ENCODE results near the gene RETREG1. TPM values are rescaled to one million over a fixed set of nuclear protein-coding genes. Genes with fewer than 3 reads are reported as not detected.

Gene RETREG1
- polyA plus RNA-seq, 1 of the 3 experiments (the other 2 are of a cell fraction): 0.43 TPM

- no peak for DNase-seq
- Histone ChIP-seq H3K36me3 (replicated peaks in 1 of 2; ENCODE audit: control insufficient read depth in 1 of 2, insufficient read depth in 2 of 2, low read length in 1 of 2) (peaks cover 7 to 29% of the 10 kb centered on the region in 2 experiments), H3K4me2 (no peak overlapping the region), H3K79me2 (ENCODE audit: insufficient read depth) (no peaks in the 10 kb centered on the region), H2AFZ (ENCODE audit: low read depth) (no peak overlapping the region), H3K27me3 (ENCODE audit: insufficient read depth) (no peaks in the 10 kb centered on the region), H3K9me3 (no peaks in the 10 kb centered on the region), H3K9ac (no peak overlapping the region), H4K20me1 (ENCODE audit: insufficient read depth) (peaks cover 14% of the 10 kb centered on the region; the same call in 1 of the 2 replicates), H3F3A (replicated peaks; ENCODE audit: insufficient read depth) (peaks cover 9% of the 10 kb centered on the region), H3K4me3 (ENCODE audit: low read depth in 2 of 2, low read length in 1 of 2) (no peak overlapping the region), H3K4me1 (ENCODE audit: control insufficient read depth in 1 of 2, insufficient read depth in 2 of 2, low read depth in 1 of 2, low read length in 1 of 2) (peaks cover 0 to 12% of the 10 kb centered on the region in 2 experiments; a peak in 2 of 4 replicates), H3K27ac (ENCODE audit: low read depth in 2 of 2, low read length in 1 of 2) (no peak overlapping the region), H3K9me2 (no peaks in the 10 kb centered on the region)
- ChIA-PET CTCF (interaction anchor here (1.0 to 1.4 kb wide), 4 partner anchors 8 to 174 kb away, joined by 3 to 5 read pairs (median 4); no protein-coding TSS in a partner anchor), POLR2A (interaction anchor here (0.6 kb wide), 1 partner anchor 310 kb away, joined by 5 read pairs; no protein-coding TSS in a partner anchor)
- 100% methylated on average over 2 of the region's 2 CpGs for WGBS (ENCODE audit: low lambda C conversion rate)
- TF ChIP-seq POLR2AphosphoS5 (IDR thresholded peaks at IDR 0.05; ENCODE audit: low read depth, low read length) (no peak), RCOR1 (IDR thresholded peaks at IDR 0.05; ENCODE audit: low read length) (no peak), FOSL2 (IDR thresholded peaks at IDR 0.05; ENCODE audit: borderline replicate concordance, low read depth) (no peak), PBX3 (IDR thresholded peaks at IDR 0.05) (no peak), TAF1 (IDR thresholded peaks at IDR 0.05; ENCODE audit: borderline replicate concordance, low read depth, low read length) (no peak)
Measured at GRCh38 chr5:16661713-16662112, 44.9 kb upstream of the RETREG1 start.

- Histone ChIP-seq H3K4me2 (no peak overlapping the region), H3K9me2 (no peaks in the 10 kb centered on the region), H3K4me3 (ENCODE audit: low read depth in 2 of 2, low read length in 1 of 2) (no peak overlapping the region), H3K79me2 (ENCODE audit: insufficient read depth) (no peaks in the 10 kb centered on the region), H3F3A (replicated peaks; ENCODE audit: insufficient read depth) (peaks cover 9% of the 10 kb centered on the region), H3K4me1 (ENCODE audit: control insufficient read depth in 1 of 2, insufficient read depth in 2 of 2, low read depth in 1 of 2, low read length in 1 of 2) (peaks cover 0 to 5% of the 10 kb centered on the region in 2 experiments; a peak in 2 of 4 replicates), H3K27ac (ENCODE audit: low read depth in 2 of 2, low read length in 1 of 2) (no peak overlapping the region), H4K20me1 (ENCODE audit: insufficient read depth) (peaks cover 11% of the 10 kb centered on the region; the same call in 1 of the 2 replicates), H2AFZ (ENCODE audit: low read depth) (no peak overlapping the region), H3K36me3 (replicated peaks in 1 of 2; ENCODE audit: control insufficient read depth in 1 of 2, insufficient read depth in 2 of 2, low read length in 1 of 2) (peaks cover under 1 to 26% of the 10 kb centered on the region in 2 experiments), H3K27me3 (ENCODE audit: insufficient read depth) (no peaks in the 10 kb centered on the region), H3K9me3 (no peaks in the 10 kb centered on the region), H3K9ac (no peak overlapping the region)
- DNase-seq: no peak
- ChIA-PET CTCF (interaction anchor here (1.0 to 1.4 kb wide), 2 partner anchors 9 to 173 kb away, joined by 3 to 5 read pairs; no protein-coding TSS in a partner anchor), POLR2A (no interaction called here)
- TF ChIP-seq ELF1 (IDR thresholded peaks at IDR 0.05): no peak
- 81% methylated on average over 5 of the region's 5 CpGs for WGBS (ENCODE audit: low lambda C conversion rate)
Measured at GRCh38 chr5:16660982-16661381, 44.2 kb upstream of the RETREG1 start.

- H3K79me2 ChIP-seq (ENCODE audit: insufficient read depth): no peaks in the 10 kb centered on the region
- ChIA-PET CTCF (interaction anchor here (0.7 to 1.4 kb wide), 2 partner anchors 132 to 1483 kb away, joined by 3 read pairs; no protein-coding TSS in a partner anchor), POLR2A (no interaction called here)
- H3F3A ChIP-seq (replicated peaks; ENCODE audit: insufficient read depth): peaks cover 4% of the 10 kb centered on the region
- H4K20me1 ChIP-seq (ENCODE audit: insufficient read depth): peaks cover 2% of the 10 kb centered on the region; the same call in 1 of the 2 replicates
- no peak overlapping the region for H2AFZ ChIP-seq (ENCODE audit: low read depth)
- no peak overlapping the region for H3K9ac ChIP-seq
- no peaks in the 10 kb centered on the region for H3K9me3 ChIP-seq
- no peak overlapping the region for H3K4me2 ChIP-seq
- WGBS (ENCODE audit: low lambda C conversion rate): 100% methylated on average over 1 of the region's 1 CpG
- H3K4me1 ChIP-seq (ENCODE audit: control insufficient read depth in 1 of 2, insufficient read depth in 2 of 2, low read depth in 1 of 2, low read length in 1 of 2): peaks cover 0 to 3% of the 10 kb centered on the region in 2 experiments; a peak in 1 of 4 replicates
- no peak for DNase-seq
- H3K9me2 ChIP-seq: no peaks in the 10 kb centered on the region
- H3K36me3 ChIP-seq (replicated peaks in 1 of 2; ENCODE audit: control insufficient read depth in 1 of 2, insufficient read depth in 2 of 2, low read length in 1 of 2): peaks cover 0 to 15% of the 10 kb centered on the region in 2 experiments
- H3K4me3 ChIP-seq (ENCODE audit: low read depth in 2 of 2, low read length in 1 of 2): no peak overlapping the region
- H3K27ac ChIP-seq (ENCODE audit: low read depth in 2 of 2, low read length in 1 of 2): no peak overlapping the region
- no peaks in the 10 kb centered on the region for H3K27me3 ChIP-seq (ENCODE audit: insufficient read depth)
- no peak for TF ChIP-seq FOXM1 (IDR thresholded peaks at IDR 0.05; ENCODE audit: low read depth)
- TF ChIP-seq SMC3 (IDR thresholded peaks at IDR 0.05; ENCODE audit: low read depth, low read length): no peak
- no peak for TF ChIP-seq MEF2A (IDR thresholded peaks at IDR 0.05; ENCODE audit: borderline replicate concordance, low read depth)
- no peak for TF ChIP-seq FOSL2 (IDR thresholded peaks at IDR 0.05; ENCODE audit: borderline replicate concordance, low read depth)
- no peak for TF ChIP-seq ELF1 (IDR thresholded peaks at IDR 0.05)
- TF ChIP-seq USF1 (IDR thresholded peaks at IDR 0.05; ENCODE audit: borderline replicate concordance, low read depth): no peak
- TF ChIP-seq CHD2 (IDR thresholded peaks at IDR 0.05; ENCODE audit: low read length, partially characterized antibody): no peak
- TF ChIP-seq CTCF (IDR thresholded peaks at IDR 0.05): no peak
- no peak for TF ChIP-seq RFX5 (IDR thresholded peaks at IDR 0.05; ENCODE audit: low read length)
- no peak for TF ChIP-seq MXI1 (IDR thresholded peaks at IDR 0.05; ENCODE audit: low read depth, low read length)
- no peak for TF ChIP-seq GABPA (IDR thresholded peaks at IDR 0.05; ENCODE audit: low read depth)
- no peak for TF ChIP-seq EP300 (IDR thresholded peaks at IDR 0.05; ENCODE audit: borderline replicate concordance in 1 of 2, low read depth in 1 of 2, low read length in 1 of 2)
- no peak for TF ChIP-seq RAD21 (IDR thresholded peaks at IDR 0.05; ENCODE audit: low read length)
- TF ChIP-seq RXRA (IDR thresholded peaks at IDR 0.05; ENCODE audit: borderline replicate concordance, low read depth): no peak
- no peak for TF ChIP-seq TAF1 (IDR thresholded peaks at IDR 0.05; ENCODE audit: borderline replicate concordance, low read depth, low read length)
- TF ChIP-seq EZH2phosphoT487 (IDR thresholded peaks at IDR 0.05; ENCODE audit: borderline replicate concordance, low read depth): no peak
- TF ChIP-seq POLR2AphosphoS5 (IDR thresholded peaks at IDR 0.05; ENCODE audit: low read depth, low read length): no peak
Measured at GRCh38 chr5:16659536-16659935, 42.7 kb upstream of the RETREG1 start.

All from SK-N-SH (cell line).